Measurements from ENCODE around the gene TLR7.

The TLR7 gene

GRCh38 chrX:12929701-12930100 lies 62.8 kb downstream of the TLR7 start:
- DNase-seq (ENCODE audit: insufficient read length, low spot score): no peak
- TF ChIP-seq POLR2A (IDR thresholded peaks at IDR 0.05; ENCODE audit: low read depth, low read length): no peak
- no peak for FAIRE-seq

- DNase-seq (ENCODE audit: insufficient read length, low spot score) (no peak), FAIRE-seq (no peak)
- no peak for TF ChIP-seq POLR2A (IDR thresholded peaks at IDR 0.05; ENCODE audit: low read depth, low read length)
These were observed 63.3 kb downstream of the TLR7 start for GRCh38 chrX:12930150-12930549.

- no peak for TF ChIP-seq POLR2A (IDR thresholded peaks at IDR 0.05; ENCODE audit: low read depth, low read length)
- FAIRE-seq: no peak
- DNase-seq (ENCODE audit: insufficient read length, low spot score): no peak
These were observed 65.4 kb downstream of the TLR7 start for GRCh38 chrX:12932244-12932643.

GRCh38 chrX:12934850-12935249 lies 68.0 kb downstream of the TLR7 start:
- no peak for TF ChIP-seq POLR2A (IDR thresholded peaks at IDR 0.05; ENCODE audit: low read depth, low read length)
- no peak for FAIRE-seq
- no peak for DNase-seq (ENCODE audit: insufficient read length, low spot score)

GRCh38 chrX:12936947-12937346 lies 70.1 kb downstream of the TLR7 start:
- FAIRE-seq (no peak), DNase-seq (ENCODE audit: insufficient read length, low spot score) (no peak)
- no peak for TF ChIP-seq POLR2A (IDR thresholded peaks at IDR 0.05; ENCODE audit: low read depth, low read length)
